Naive thymus-derived CD8-positive, alpha-beta T cell (primary cell): Measurements from ENCODE around the gene EP400. TPM values are rescaled to one million over a fixed set of nuclear protein-coding genes. Genes with fewer than 3 reads are reported as not detected.

ENCODE experiments used
- ATAC-seq, 2 donors: fragments of 150-1000 bp; cut with Tn5 transposase in 1 of 2; sonication (Bioruptor Pico), chemical (Tn5 transposase) in 1 of 2; 1 replicate in 1 of 2; 2 replicates in 1 of 2; pipeline ENCODE4 v1.10.0; 2021; ENCODE audit warnings: mild to moderate bottlenecking in 2 of 2, moderate library complexity in 2 of 2
- POLR2A ChIA-PET: fragments of 350-600 bp; sonication (Branson Sonifier 250); formaldehyde crosslinking; loops from one replicate; lab custom pipeline; 2021; ENCODE audit warnings: antibody characterized with exemption; lab: Charles Lee
- DNase-seq, 10 donors: peaks; one replicate each; pipeline versions ENCODE4 v3.0.0 to v3.0.0-alpha.2; 2020 to 2022
- H3K27ac Mint-ChIP-seq, 10 donors: one replicate each; pipeline ENCODE4 v1.8.0; 2020 to 2022; ENCODE audit warnings: mild to moderate bottlenecking in 10 of 10, mixed read lengths in 10 of 10, moderate library complexity in 4 of 10, inconsistent platforms in 1 of 10
- H3K27me3 Mint-ChIP-seq, 5 donors: one replicate each; pipeline ENCODE4 v1.8.0; 2021 to 2022; ENCODE audit warnings: mixed read lengths in 5 of 5
- H3K36me3 Mint-ChIP-seq, 3 donors: one replicate each; pipeline ENCODE4 v1.8.0; 2020 to 2022; ENCODE audit warnings: mixed read lengths in 3 of 3, mild to moderate bottlenecking in 2 of 3, inconsistent platforms in 1 of 3
- H3K4me1 Mint-ChIP-seq, 4 donors: one replicate each; pipeline ENCODE4 v1.8.0; 2021 to 2022; ENCODE audit warnings: mixed read lengths in 4 of 4
- H3K4me3 Mint-ChIP-seq, 10 donors: one replicate each; pipeline ENCODE4 v1.8.0; 2020 to 2022; ENCODE audit warnings: mild to moderate bottlenecking in 10 of 10, mixed read lengths in 10 of 10, moderate library complexity in 6 of 10, inconsistent platforms in 1 of 10
- H3K9me3 Mint-ChIP-seq, 9 donors: one replicate each; pipeline ENCODE4 v1.8.0; 2020 to 2022; ENCODE audit warnings: mixed read lengths in 9 of 9, mild to moderate bottlenecking in 3 of 9, inconsistent platforms in 1 of 9, moderate library complexity in 1 of 9
- polyA plus RNA-seq, 3 donors: library from polyadenylated mRNA; unstranded; fragments of 300-500 nt; fragmentation: Illumina TruSeq; gene quantifications; one replicate each; pipeline ENCODE4 v1.2.3, GENCODE V29; 2021
- total RNA-seq, 8 experiments: library from RNA in 2 of 8; stranded (reverse) in 2 of 8; gene quantifications; one replicate each; pipeline ENCODE4 v1.2.3 and lab custom pipeline; 2021 to 2026

Gene EP400
- total and polyA plus RNA-seq, 5 experiments from 2014 or later, result 1.1 to 82.5 (median 3.4) TPM

DNA sequence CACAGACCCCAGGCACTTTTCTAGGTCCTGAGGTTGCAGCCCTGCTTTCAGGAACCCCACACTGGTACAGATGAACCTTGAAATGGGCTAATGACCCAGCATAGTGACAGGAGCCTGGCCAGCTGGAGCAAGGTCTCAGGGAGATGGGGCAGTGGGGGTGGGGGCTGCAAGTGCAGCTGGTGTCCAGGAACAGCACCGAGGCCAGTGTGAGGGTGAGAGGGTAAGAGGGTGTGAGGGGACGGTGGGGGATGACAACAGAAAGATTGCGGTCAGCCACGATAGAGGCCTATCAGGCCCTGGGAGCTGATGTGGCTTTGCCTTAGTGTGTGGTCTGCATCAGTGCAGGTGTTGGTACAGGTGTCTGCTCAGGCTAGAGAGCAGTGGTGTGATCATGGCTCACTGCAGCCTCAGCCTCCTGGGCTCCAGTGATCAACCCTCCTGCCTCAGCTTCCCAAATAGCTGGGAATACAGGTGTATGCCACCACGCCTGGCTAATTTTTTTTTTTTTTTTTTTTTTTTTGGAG, 59.7 kb downstream of the EP400 start:
- DNase-seq (peak in 1 of 10 donors; percentile 48), ATAC-seq (no peak)
- Mint-ChIP-seq H3K4me1 (peaks cover 0 to 2% (median 0%) of the 10 kb centered on the region in 4 donors), H3K4me3 (no peak overlapping the region), H3K9me3 (no peaks in the 10 kb centered on the region), H3K36me3 (peaks cover 0 to 86% (median 5%) of the 10 kb centered on the region in 3 donors), H3K27ac (no peak overlapping the region), H3K27me3 (no peaks in the 10 kb centered on the region)
- POLR2A ChIA-PET, result no interaction called here

DNA sequence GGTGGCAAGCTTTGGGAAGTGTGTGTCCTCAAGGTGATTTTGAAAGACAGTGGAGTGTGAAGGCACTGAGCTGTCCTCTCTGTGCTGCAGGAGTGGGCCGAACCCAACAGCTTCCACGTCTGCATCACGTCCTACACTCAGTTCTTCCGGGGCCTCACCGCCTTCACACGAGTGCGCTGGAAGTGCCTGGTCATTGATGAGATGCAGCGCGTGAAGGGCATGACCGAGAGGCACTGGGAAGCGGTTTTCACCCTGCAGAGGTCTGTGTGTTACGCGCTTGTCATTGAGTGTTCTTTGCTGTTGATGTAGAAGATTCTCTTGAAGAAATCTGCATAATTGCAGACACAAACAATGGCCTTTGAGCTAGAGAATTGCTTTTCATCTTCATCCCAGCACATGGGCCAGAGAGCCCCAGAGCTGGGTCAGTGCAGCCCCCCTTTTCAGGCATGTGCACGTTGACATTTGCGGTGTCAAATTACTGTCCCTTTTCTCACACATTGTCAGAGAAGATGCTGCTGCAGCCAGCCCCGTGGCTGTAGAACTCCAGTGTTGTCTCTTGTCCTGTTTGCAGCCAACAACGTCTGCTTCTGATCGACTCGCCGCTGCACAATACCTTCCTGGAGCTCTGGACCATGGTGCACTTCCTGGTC, 63.3 kb downstream of the EP400 start:
- Mint-ChIP-seq H3K4me3 (no peak overlapping the region), H3K27ac (no peak overlapping the region), H3K27me3 (no peaks in the 10 kb centered on the region), H3K9me3 (no peaks in the 10 kb centered on the region), H3K4me1 (peaks cover 0 to 5% (median 0%) of the 10 kb centered on the region in 4 donors), H3K36me3 (peaks cover 0 to 94% (median 15%) of the 10 kb centered on the region in 3 donors)
- no peak for ATAC-seq
- POLR2A ChIA-PET, result no interaction called here
- peak in 1 of 10 donors; percentile 34 for DNase-seq

DNA sequence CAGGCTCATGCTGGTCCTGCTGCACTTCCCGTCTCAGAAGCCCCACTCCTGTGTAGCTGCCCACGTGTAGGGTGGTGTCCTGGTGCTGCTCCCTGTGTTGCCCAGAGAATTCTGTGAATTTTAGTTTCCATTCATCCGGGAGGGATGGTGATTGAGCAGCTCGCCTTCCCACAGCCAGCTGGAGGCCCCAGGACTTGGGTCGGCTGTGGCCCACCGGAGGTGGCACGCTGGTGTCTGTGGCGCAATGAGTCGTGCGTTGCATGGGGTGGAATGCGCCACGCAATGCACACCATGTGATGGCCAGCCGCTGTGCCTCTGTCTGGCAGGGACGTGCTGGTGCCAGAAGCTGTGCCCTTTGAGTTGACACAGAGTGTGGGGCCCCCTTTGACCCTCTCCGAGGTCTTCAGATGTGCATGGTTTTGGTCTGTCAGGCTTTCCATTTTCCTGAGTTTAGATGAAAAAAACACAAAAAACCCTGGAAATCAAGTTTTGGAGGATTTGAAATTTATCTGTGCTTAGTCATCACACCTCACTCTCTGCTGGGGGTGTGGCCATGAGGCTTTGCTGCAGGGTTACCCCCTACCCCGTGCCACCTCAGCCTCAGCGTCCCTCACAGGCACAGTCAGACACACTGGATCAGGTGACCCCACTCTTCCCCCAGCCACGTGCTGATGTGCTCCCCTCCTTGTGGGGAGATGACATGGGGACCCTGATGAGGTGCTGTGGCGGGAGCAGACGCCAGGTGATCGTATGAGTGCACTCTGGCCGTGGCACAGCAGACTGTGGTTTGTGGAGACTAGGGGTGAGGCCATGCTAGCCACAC, 64.6 kb downstream of the EP400 start:
- Mint-ChIP-seq H3K9me3 (no peaks in the 10 kb centered on the region), H3K4me3 (no peak overlapping the region), H3K4me1 (peaks cover 0 to 3% (median 0%) of the 10 kb centered on the region in 4 donors), H3K27ac (no peak overlapping the region), H3K27me3 (no peaks in the 10 kb centered on the region), H3K36me3 (peaks cover 0 to 95% (median 14%) of the 10 kb centered on the region in 3 donors)
- peak in 1 of 10 donors; percentile 42 for DNase-seq
- POLR2A ChIA-PET, result no interaction called here
- no peak for ATAC-seq

DNA sequence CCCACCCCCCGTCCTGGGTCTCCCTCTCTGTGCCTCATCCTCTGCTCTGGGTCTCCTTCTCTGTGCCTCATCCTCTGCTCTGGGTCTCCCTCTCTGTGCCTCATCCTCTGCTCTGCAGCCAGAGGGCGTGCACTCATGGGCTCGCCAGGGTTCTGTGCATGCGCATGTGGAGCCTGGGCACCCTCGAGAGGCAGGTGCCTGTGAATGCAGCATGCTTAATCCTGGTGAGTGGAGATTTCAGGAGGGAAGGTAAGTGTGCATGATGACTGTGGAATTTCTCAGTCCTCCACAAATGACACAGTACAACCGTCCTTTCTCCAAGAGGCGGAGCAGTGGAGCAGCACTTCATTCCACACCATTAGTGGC, 65.2 kb downstream of the EP400 start:
- ATAC-seq, result no peak

DNA sequence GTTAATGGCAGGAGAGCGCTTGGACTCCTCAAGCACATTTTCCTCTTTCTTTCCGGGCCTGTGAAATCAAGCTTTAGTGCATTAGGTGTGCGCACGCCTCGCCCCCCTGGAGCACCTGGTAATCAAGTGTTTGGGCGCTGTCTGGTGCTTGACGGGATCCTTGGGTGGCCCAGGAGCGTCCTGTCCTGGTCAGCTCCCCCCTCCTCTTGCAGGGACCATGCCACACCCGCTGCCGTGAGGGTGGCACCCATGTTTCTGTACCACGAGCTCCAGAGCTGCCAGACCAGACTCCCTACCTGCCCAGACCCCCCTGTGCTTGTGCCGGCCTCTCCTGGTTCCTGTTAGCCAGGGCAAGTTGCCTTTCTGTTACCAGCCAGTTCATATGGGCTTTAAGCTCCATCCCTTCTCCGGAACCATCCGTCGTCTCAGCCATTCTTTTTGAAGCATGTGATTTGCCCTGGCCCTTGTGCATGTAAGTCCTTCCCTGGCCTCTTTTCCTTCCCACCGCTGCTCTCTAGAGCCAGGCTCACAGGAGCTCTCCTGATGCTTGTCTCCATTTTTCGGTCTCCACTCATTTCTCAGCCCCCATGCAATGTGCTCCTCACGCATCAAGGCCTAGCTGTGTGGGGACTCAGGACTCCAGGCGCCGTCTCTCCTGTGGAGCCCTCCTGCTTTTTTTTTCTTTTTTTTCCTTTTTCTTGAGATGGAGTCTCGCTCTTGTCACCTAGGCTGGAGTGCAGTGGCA, 66.1 kb downstream of the EP400 start:
- H3K4me1 Mint-ChIP-seq, result peaks cover 0 to 3% (median 0%) of the 10 kb centered on the region in 4 donors
- H3K27ac Mint-ChIP-seq, result peak overlapping the region in 1 of 10 donors; percentile 63

More for the DNA sequence above, 65.2 kb downstream of the EP400 start:
- H3K4me3 Mint-ChIP-seq, result no peak overlapping the region
- no peaks in the 10 kb centered on the region for H3K27me3 Mint-ChIP-seq
- DNase-seq, result peak in 1 of 10 donors; percentile 37
- peaks cover 0 to 3% (median 0%) of the 10 kb centered on the region in 4 donors for H3K4me1 Mint-ChIP-seq
- H3K36me3 Mint-ChIP-seq, result peaks cover 0 to 97% (median 14%) of the 10 kb centered on the region in 3 donors
- no peaks in the 10 kb centered on the region for H3K9me3 Mint-ChIP-seq
- peak overlapping the region in 1 of 10 donors; percentile 82 for H3K27ac Mint-ChIP-seq
- POLR2A ChIA-PET, result no interaction called here

DNA sequence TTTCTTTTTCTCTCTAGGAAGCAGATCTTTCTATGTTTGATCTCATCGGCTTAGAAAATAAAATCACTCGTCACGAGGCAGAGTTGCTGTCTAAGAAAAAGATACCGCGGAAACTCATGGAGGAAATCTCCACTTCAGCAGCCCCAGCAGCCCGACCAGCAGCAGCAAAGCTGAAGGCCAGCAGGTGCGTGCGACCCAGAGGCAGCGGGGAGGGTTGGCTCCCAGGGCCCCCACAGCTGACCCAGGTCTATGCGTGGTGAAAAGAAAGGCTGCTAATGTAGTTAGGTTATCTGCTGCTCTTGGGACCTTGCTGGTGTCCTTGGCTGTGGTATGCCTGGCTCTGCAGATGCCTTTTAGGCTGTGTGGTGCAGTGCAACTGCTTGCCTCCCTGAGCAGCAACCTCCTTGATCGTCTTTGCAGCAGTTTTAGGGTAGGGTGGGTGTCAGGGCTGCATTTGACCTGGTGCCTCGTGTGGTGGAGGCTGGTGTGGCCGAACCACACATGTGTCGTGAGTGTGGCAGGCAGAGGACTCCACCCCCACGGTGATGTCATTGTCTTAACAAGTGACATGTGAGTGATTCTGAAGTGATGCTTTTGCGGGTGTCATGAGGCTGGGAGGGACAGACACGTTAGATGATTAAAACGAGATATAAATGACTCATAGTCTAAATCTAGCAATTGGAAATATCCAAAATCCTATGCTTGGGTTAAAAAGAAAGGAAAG, 68.6 kb downstream of the EP400 start:
- DNase-seq, result peak in 1 of 10 donors; percentile 35
- POLR2A ChIA-PET, result no interaction called here
- no peak overlapping the region for H3K4me3 Mint-ChIP-seq
- H3K27me3 Mint-ChIP-seq, result no peaks in the 10 kb centered on the region
- H3K36me3 Mint-ChIP-seq, result peaks cover 0 to 92% (median 28%) of the 10 kb centered on the region in 3 donors
- H3K9me3 Mint-ChIP-seq, result no peaks in the 10 kb centered on the region
- no peak for ATAC-seq
- peaks cover 0 to 3% (median 0%) of the 10 kb centered on the region in 4 donors for H3K4me1 Mint-ChIP-seq
- H3K27ac Mint-ChIP-seq, result no peak overlapping the region

More for the DNA sequence above, 66.1 kb downstream of the EP400 start:
- ATAC-seq (no peak), DNase-seq (peak in 1 of 10 donors; percentile 60)
- Mint-ChIP-seq H3K36me3 (peaks cover 0 to 96% (median 18%) of the 10 kb centered on the region in 3 donors), H3K9me3 (no peaks in the 10 kb centered on the region), H3K27me3 (no peaks in the 10 kb centered on the region), H3K4me3 (no peak overlapping the region)
- POLR2A ChIA-PET, result no interaction called here

DNA sequence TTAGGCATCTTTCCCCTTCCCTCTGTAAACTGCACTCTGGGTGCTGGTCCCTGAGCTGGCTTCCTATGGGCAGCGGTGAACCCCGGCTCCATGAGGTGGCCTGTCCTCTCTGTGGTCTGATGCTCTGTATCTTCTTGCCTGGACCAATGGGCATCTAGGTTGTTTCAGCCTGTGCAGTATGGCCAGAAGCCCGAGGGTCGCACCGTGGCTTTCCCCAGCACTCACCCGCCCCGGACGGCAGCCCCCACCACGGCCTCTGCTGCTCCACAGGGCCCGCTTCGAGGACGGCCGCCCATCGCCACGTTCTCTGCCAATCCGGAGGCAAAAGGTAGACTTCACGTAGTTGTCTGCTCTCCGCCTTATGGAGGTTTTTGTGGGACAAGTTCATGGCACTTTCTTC, 70.1 kb downstream of the EP400 start:
- Mint-ChIP-seq H3K27me3 (no peaks in the 10 kb centered on the region), H3K4me1 (peaks cover 0 to 3% (median 0%) of the 10 kb centered on the region in 4 donors), H3K9me3 (no peaks in the 10 kb centered on the region), H3K27ac (no peak overlapping the region), H3K4me3 (no peak overlapping the region), H3K36me3 (peaks cover 0 to 94% (median 33%) of the 10 kb centered on the region in 3 donors)
- ATAC-seq, result no peak
- DNase-seq, result peak in 1 of 10 donors; percentile 47
- POLR2A ChIA-PET, result no interaction called here

DNA sequence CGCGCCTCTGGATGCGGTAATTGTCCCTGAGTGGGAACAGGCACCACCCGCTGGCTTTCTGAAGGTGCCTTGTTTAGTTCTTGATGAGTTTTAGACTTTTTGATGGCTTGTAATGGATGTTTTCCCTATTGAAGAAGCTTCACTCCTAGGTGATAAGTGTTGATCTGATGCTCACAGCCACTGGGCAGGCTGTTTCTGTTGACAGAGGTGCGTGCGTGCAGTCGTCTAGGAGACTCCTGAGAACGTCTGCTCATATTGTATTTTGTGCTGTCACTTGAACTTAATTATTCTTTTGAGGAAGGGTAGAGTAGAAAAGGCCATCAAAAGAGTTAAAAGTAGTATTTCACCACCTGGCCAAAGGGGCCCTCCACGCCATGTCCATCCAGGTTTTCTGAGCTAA, 70.5 kb downstream of the EP400 start:
- DNase-seq (no peak), ATAC-seq (no peak)
- POLR2A ChIA-PET, result no interaction called here
- peak overlapping the region in 1 of 10 donors; percentile 43 for H3K27ac Mint-ChIP-seq
- H3K9me3 Mint-ChIP-seq, result no peaks in the 10 kb centered on the region
- H3K36me3 Mint-ChIP-seq, result peaks cover 0 to 94% (median 37%) of the 10 kb centered on the region in 3 donors
- no peak overlapping the region for H3K4me3 Mint-ChIP-seq
- H3K4me1 Mint-ChIP-seq, result peaks cover 0 to 3% (median 0%) of the 10 kb centered on the region in 4 donors
- H3K27me3 Mint-ChIP-seq, result no peaks in the 10 kb centered on the region

DNA sequence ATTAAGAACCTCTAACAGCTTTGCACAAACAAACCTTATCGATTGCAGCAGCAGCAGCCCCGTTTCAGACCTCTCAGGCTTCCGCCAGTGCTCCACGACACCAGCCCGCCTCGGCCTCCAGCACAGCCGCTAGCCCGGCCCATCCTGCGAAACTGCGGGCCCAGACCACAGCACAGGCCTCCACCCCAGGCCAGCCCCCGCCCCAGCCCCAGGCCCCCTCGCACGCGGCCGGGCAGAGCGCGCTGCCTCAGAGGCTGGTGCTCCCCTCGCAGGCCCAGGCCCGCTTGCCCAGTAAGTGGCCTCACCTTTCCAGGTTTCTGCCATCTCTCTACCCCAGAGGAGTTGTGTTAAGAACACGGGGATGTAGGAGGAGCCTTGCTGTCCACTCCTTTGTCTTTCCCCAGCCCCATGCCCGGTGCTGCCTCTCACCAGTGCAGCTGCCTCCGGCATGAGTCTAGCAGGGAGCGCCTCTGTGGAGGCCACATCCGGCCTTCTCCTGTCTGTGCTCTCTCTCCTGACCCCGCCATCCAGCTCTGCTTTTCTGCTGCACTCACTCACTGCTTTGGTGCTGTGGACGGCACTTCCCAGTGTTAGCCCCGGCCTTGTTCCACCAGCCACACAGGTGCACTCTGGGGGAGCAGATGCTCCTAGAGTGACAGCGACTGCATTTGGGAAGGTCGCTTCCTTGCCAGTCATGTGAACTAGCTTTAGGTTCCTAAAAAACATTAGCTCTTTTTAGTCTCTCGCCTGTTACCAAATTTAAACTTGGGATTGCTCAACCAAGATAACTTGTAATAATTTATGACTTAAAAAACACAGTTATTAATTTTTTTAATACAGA, 71.5 kb downstream of the EP400 start:
- DNase-seq (peak in 1 of 10 donors; percentile 36), ATAC-seq (no peak)
- H3K9me3 Mint-ChIP-seq, result no peaks in the 10 kb centered on the region
- no peaks in the 10 kb centered on the region for H3K27me3 Mint-ChIP-seq
- peaks cover 0 to 1% (median 0%) of the 10 kb centered on the region in 4 donors for H3K4me1 Mint-ChIP-seq
- H3K36me3 Mint-ChIP-seq, result peaks cover 0 to 94% (median 40%) of the 10 kb centered on the region in 3 donors
- POLR2A ChIA-PET, result no interaction called here
- H3K4me3 Mint-ChIP-seq, result no peak overlapping the region
- H3K27ac Mint-ChIP-seq, result no peak overlapping the region

DNA sequence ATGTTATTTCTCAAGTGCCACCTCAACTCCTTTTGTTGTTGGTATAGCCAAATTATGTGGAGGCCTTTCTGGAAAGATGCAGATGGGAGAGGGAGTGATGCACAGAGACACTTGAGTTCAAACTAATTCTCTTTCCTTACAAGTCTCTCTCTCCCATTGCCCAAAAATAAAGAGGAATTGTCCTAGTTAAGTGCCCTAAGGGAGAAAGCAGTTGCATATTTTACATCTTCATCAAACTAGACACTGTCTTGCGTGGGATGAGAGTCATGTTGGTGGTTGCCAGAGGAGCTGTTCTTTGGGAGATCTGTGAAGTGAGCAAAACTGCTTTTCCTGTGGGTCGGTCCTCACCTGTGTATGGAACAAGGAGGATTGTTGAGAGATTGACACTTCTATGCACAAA, 72.2 kb downstream of the EP400 start:
- no peak for ATAC-seq
- H3K36me3 Mint-ChIP-seq, result peaks cover 0 to 94% (median 39%) of the 10 kb centered on the region in 3 donors
- H3K9me3 Mint-ChIP-seq, result no peaks in the 10 kb centered on the region
- no peak overlapping the region for H3K4me3 Mint-ChIP-seq
- no peak for DNase-seq
- peaks cover 0 to 1% (median 0%) of the 10 kb centered on the region in 4 donors for H3K4me1 Mint-ChIP-seq
- no peaks in the 10 kb centered on the region for H3K27me3 Mint-ChIP-seq
- POLR2A ChIA-PET, result no interaction called here
- peak overlapping the region in 2 of 10 donors; percentile 8 to 67 for H3K27ac Mint-ChIP-seq

DNA sequence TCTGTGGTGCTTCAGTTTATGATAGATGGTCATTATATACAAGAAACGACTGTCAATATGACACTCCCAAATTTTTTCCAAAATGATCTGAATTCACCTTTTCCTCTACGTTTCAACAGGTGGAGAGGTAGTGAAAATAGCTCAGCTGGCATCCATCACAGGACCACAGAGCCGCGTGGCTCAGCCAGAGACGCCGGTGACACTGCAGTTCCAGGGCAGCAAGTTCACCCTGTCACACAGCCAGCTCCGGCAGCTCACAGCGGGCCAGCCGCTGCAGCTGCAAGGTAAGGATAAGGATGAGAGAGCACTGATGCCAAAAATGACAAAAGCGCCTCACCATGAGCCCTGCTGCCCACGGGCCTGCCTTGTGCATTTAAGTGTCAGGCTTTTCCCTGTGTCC, 73.9 kb downstream of the EP400 start:
- ATAC-seq (no peak), DNase-seq (no peak)
- POLR2A ChIA-PET, result no interaction called here
- H3K9me3 Mint-ChIP-seq, result no peaks in the 10 kb centered on the region
- no peak overlapping the region for H3K27ac Mint-ChIP-seq
- no peak overlapping the region for H3K4me3 Mint-ChIP-seq
- peaks cover 0 to 92% (median 36%) of the 10 kb centered on the region in 3 donors for H3K36me3 Mint-ChIP-seq
- no peaks in the 10 kb centered on the region for H3K4me1 Mint-ChIP-seq
- H3K27me3 Mint-ChIP-seq, result no peaks in the 10 kb centered on the region
